ENCODE measurements around the gene CENPP.

Gene CENPP

DNA sequence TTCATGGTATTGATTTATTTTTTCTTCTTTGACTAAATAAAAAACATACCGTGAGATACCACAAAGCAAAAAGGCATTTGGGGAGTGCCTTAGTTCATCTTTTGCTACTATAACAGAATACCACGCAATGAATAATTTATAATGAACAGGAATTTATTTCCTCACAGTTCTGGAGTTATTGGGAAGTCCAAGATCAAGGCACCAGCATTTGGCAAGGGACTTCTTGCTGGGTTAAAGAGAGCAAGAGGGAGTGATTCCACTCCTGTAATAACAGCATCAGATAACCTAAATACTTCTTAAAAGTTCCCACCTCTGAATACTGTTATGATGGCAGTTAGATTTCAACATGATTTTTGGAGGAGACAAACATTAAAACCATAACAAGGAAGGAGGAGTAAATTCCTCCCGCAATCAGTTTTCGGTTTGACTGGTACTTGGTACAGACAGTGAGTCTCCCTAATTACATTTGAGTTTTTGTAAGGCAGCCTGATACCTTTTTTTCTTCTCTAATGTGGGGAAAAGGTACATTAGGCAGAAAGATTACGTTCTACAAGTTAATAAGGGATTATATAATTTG is 107.3 kb downstream of the CENPP start:
- no peaks in the 10 kb centered on the region for H3K9me3 ChIP-seq (ENCODE audit: low read length)
- H3K9ac ChIP-seq (ENCODE audit: low read length), result no peak overlapping the region

DNA sequence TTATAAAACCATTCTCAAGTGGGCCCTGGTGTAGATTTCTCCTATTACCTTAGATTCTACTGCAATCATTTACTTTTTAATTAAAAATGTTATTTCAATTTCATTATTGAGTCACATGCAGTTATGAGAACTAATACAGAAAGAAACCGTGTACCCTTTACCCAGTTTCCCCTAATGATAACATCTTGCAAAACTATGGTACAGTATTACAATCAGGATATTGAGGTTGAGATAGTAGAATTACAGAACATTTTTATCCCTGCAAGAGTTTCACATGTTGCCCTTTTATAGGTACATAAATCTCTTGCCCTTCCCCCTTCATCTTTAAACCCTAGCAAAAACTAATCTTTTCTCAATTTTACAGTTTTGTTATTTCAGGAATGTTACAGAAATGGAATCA is 109.5 kb downstream of the CENPP start:
- Histone ChIP-seq H3K36me3 (ENCODE audit: insufficient read depth, low read length) (no peaks in the 10 kb centered on the region), H3K27ac (ENCODE audit: low read depth, low read length) (no peak overlapping the region), H3K4me3 (ENCODE audit: low read depth in 1 of 2, low read length in 2 of 2) (no peak overlapping the region), H3K9ac (ENCODE audit: low read length) (no peak overlapping the region), H3K27me3 (ENCODE audit: control insufficient read depth in 1 of 2, insufficient read depth in 2 of 2, low read length in 2 of 2) (no peaks in the 10 kb centered on the region), H3K4me1 (ENCODE audit: insufficient read depth, low read length) (no peaks in the 10 kb centered on the region), H3K9me3 (ENCODE audit: low read length) (no peaks in the 10 kb centered on the region)

More for the DNA sequence above, 107.3 kb downstream of the CENPP start:
- no peaks in the 10 kb centered on the region for H3K36me3 ChIP-seq (ENCODE audit: insufficient read depth, low read length)
- H3K4me1 ChIP-seq (ENCODE audit: insufficient read depth, low read length), result no peaks in the 10 kb centered on the region
- no peaks in the 10 kb centered on the region for H3K27me3 ChIP-seq (ENCODE audit: control insufficient read depth in 1 of 2, insufficient read depth in 2 of 2, low read length in 2 of 2)
- no peak overlapping the region for H3K27ac ChIP-seq (ENCODE audit: low read depth, low read length)
- no peak overlapping the region for H3K4me3 ChIP-seq (ENCODE audit: low read depth in 1 of 2, low read length in 2 of 2)

DNA sequence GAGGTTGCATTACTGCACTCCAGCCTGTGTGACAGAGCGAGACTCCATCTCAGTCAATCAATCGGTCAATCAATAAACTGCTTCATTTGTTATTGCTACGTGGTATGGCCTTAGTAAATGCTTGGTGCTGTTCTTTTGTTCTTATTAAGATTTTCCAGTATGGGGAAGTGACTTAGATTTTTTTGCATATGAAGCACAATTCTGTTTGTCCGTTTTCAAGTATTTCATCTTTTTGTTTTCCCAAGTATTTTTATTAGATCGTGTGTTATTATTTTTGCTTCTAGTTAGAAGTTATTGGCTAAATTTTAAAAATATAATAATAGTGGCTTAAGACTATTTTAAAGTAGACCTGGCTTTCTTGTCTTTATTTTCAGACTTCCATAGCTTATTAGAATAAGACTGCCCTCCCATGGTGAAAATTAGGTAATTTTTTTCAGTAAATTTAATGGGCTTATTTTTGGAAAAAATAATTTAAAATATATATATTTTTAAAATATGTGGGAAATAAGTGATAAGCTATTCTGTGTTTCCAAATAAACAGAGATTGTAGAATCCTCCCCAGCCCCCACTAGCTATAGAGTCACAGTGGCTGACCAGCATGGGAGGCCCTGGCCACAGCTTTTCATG is 113.3 kb downstream of the CENPP start:
- H3K9me3 ChIP-seq (ENCODE audit: low read length), result no peaks in the 10 kb centered on the region
- H3K27me3 ChIP-seq (ENCODE audit: control insufficient read depth in 1 of 2, insufficient read depth in 2 of 2, low read length in 2 of 2), result no peaks in the 10 kb centered on the region
- no peaks in the 10 kb centered on the region for H3K4me1 ChIP-seq (ENCODE audit: insufficient read depth, low read length)
- no peak overlapping the region for H3K4me3 ChIP-seq (ENCODE audit: low read depth in 1 of 2, low read length in 2 of 2)
- no peak overlapping the region for H3K9ac ChIP-seq (ENCODE audit: low read length)
- H3K27ac ChIP-seq (ENCODE audit: low read depth, low read length), result no peak overlapping the region
- H3K36me3 ChIP-seq (ENCODE audit: insufficient read depth, low read length), result no peaks in the 10 kb centered on the region

DNA sequence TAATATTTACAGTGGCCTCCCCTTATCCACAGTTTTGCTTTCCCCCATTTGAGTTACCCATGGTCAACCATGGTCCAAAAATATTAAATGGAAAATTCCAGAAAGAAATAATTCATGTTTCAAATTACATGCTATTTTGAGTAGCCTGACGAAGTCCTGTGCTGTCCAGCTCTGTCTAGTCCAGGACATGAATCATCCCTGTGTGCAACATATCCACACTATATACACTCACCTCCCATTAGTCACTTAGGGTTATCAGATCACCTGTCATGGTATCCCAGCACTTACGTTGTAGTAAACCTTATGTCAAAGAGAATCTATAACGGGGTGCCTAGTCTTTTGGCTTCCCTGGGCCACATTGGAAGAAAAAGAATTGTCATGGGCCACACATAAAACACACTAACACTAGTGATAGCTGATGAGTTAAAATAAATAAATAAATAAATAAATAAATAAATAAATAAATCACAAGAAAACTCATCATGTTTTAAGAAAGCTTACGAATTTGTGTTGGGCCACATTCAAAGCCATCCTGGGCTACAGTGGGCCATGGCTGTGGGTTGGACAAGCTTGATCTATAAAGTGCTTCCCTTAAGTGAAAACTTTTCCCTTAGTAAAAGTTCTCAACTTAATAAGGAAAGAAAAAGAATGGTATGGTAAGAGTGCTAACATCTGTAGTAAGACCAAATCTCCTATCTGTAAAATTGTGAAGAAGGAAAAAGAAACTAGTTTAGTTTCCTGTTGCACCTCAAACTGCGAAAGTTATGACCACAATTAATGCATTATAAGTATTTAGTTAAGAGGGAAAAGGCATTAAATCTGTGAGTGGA is 114.4 kb downstream of the CENPP start:
- H3K27ac ChIP-seq (ENCODE audit: low read depth, low read length), result no peak overlapping the region
- no peaks in the 10 kb centered on the region for H3K4me1 ChIP-seq (ENCODE audit: insufficient read depth, low read length)
- no peak overlapping the region for H3K9ac ChIP-seq (ENCODE audit: low read length)
- no peaks in the 10 kb centered on the region for H3K36me3 ChIP-seq (ENCODE audit: insufficient read depth, low read length)
- H3K4me3 ChIP-seq (ENCODE audit: low read depth in 1 of 2, low read length in 2 of 2), result no peak overlapping the region
- no peaks in the 10 kb centered on the region for H3K9me3 ChIP-seq (ENCODE audit: low read length)
- no peaks in the 10 kb centered on the region for H3K27me3 ChIP-seq (ENCODE audit: control insufficient read depth in 1 of 2, insufficient read depth in 2 of 2, low read length in 2 of 2)

DNA sequence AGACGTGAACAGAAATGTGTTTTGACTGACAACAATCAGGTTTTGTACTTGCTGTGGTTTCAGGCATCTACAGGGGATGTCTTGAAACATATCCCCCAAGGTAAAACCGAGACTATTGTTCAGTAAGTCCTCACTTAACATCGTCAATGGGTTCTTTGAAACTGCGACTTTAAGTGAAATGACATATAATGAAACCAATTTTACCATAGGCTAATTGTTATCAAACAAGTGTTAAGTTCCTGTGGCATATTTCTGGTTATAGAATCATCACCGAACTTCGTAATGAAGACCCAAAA is 114.9 kb downstream of the CENPP start:
- Histone ChIP-seq H3K36me3 (ENCODE audit: insufficient read depth, low read length) (no peaks in the 10 kb centered on the region), H3K27ac (ENCODE audit: low read depth, low read length) (no peak overlapping the region), H3K4me3 (ENCODE audit: low read depth in 1 of 2, low read length in 2 of 2) (no peak overlapping the region), H3K4me1 (ENCODE audit: insufficient read depth, low read length) (no peaks in the 10 kb centered on the region), H3K27me3 (ENCODE audit: control insufficient read depth in 1 of 2, insufficient read depth in 2 of 2, low read length in 2 of 2) (no peaks in the 10 kb centered on the region), H3K9ac (ENCODE audit: low read length) (no peak overlapping the region), H3K9me3 (ENCODE audit: low read length) (no peaks in the 10 kb centered on the region)

DNA sequence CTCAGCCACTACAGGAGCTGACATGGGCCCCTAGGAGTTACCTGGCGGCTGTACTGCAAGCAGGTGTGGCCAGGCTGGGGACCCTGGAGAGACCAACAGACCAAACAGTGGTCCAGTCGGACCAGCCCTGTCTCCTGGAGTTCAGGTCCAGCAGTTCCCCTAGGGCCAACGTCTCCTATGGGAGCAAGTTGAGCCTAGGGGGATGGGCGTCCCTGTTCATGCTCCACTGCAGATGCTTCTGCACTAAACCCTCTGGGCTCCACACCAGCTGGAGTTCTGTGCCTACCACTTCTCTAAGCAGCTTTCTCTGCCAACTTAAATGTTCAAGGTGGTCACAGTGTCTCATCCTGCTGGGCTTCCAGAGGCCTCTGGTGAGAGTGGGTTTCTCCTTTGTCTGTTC is 119.1 kb downstream of the CENPP start:
- Histone ChIP-seq H3K4me1 (ENCODE audit: insufficient read depth, low read length) (no peaks in the 10 kb centered on the region), H3K36me3 (ENCODE audit: insufficient read depth, low read length) (no peaks in the 10 kb centered on the region), H3K9ac (ENCODE audit: low read length) (no peak overlapping the region), H3K9me3 (ENCODE audit: low read length) (no peaks in the 10 kb centered on the region), H3K27ac (ENCODE audit: low read depth, low read length) (no peak overlapping the region), H3K4me3 (ENCODE audit: low read depth in 1 of 2, low read length in 2 of 2) (no peak overlapping the region), H3K27me3 (ENCODE audit: control insufficient read depth in 1 of 2, insufficient read depth in 2 of 2, low read length in 2 of 2) (no peaks in the 10 kb centered on the region)

DNA sequence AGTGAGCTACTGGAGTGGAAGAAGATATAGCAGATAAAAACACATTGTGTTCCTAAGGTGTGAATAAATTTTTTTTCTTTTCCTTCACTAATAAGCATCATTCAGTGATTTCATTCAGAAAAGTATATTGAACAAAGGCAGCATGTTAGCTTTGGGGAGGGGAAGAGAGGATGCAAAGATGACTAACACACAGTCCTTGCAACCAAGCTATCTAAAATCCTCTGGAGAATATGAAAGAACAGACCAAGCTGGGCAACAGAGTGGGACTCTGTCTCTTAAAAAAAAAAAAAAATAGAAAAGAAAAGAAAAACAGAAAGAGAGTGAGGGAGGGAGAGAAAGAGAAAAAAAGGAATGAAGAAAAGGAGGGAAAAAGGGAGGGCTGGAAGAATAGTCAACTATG is 120.8 kb downstream of the CENPP start:
- H3K36me3 ChIP-seq (ENCODE audit: insufficient read depth, low read length), result no peaks in the 10 kb centered on the region
- H3K9ac ChIP-seq (ENCODE audit: low read length), result no peak overlapping the region
- H3K27me3 ChIP-seq (ENCODE audit: control insufficient read depth in 1 of 2, insufficient read depth in 2 of 2, low read length in 2 of 2), result no peaks in the 10 kb centered on the region
- no peaks in the 10 kb centered on the region for H3K4me1 ChIP-seq (ENCODE audit: insufficient read depth, low read length)
- no peak overlapping the region for H3K4me3 ChIP-seq (ENCODE audit: low read depth in 1 of 2, low read length in 2 of 2)
- H3K27ac ChIP-seq (ENCODE audit: low read depth, low read length), result no peak overlapping the region
- no peaks in the 10 kb centered on the region for H3K9me3 ChIP-seq (ENCODE audit: low read length)

DNA sequence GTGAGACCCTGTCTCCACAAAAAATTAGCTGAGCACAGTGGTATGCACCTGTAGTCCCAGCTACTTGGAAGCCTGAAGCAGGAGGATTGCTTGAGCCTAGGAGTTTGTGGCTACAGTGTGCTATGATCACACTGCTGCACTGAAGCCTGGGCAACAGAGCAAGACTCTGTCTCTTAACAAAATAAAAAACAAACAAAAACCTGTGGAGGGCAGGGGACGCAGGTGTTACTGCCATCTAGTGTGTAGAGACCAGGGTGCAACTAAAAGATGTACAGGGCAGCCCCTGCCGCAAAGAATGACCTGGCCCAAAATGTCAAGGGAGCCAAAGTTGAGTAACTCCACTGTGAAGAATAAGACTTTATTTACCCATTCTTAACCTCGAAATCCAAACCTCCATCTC is 129.5 kb downstream of the CENPP start:
- H3K27ac ChIP-seq (ENCODE audit: low read depth, low read length), result no peak overlapping the region
- no peaks in the 10 kb centered on the region for H3K27me3 ChIP-seq (ENCODE audit: control insufficient read depth in 1 of 2, insufficient read depth in 2 of 2, low read length in 2 of 2)
- no peaks in the 10 kb centered on the region for H3K9me3 ChIP-seq (ENCODE audit: low read length)

DNA sequence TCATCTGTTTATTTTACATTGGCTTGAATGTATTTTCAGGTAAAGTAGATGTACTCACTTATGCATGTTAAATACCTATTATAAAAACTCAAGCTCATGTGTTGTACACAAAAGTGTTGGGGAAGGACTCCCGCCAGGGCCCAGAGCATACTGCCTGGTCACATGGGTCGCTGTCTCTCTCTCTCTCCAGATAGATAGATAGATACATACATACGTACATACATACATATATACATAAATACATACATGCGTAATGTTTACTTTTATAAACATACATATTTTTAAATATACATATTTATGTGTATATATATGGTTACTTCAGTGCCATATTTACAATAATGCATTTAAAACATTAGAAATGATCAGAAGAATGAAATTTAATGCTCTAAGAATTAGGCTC is 131.8 kb downstream of the CENPP start:
- Histone ChIP-seq H3K27me3 (ENCODE audit: control insufficient read depth in 1 of 2, insufficient read depth in 2 of 2, low read length in 2 of 2) (no peaks in the 10 kb centered on the region), H3K36me3 (ENCODE audit: insufficient read depth, low read length) (no peaks in the 10 kb centered on the region), H3K27ac (ENCODE audit: low read depth, low read length) (no peak overlapping the region), H3K9me3 (ENCODE audit: low read length) (no peaks in the 10 kb centered on the region), H3K9ac (ENCODE audit: low read length) (no peak overlapping the region), H3K4me3 (ENCODE audit: low read depth in 1 of 2, low read length in 2 of 2) (no peak overlapping the region), H3K4me1 (ENCODE audit: insufficient read depth, low read length) (no peaks in the 10 kb centered on the region)

More for the DNA sequence above, 129.5 kb downstream of the CENPP start:
- Histone ChIP-seq H3K9ac (ENCODE audit: low read length) (no peak overlapping the region), H3K36me3 (ENCODE audit: insufficient read depth, low read length) (no peaks in the 10 kb centered on the region), H3K4me3 (ENCODE audit: low read depth in 1 of 2, low read length in 2 of 2) (no peak overlapping the region), H3K4me1 (ENCODE audit: insufficient read depth, low read length) (no peaks in the 10 kb centered on the region)

DNA sequence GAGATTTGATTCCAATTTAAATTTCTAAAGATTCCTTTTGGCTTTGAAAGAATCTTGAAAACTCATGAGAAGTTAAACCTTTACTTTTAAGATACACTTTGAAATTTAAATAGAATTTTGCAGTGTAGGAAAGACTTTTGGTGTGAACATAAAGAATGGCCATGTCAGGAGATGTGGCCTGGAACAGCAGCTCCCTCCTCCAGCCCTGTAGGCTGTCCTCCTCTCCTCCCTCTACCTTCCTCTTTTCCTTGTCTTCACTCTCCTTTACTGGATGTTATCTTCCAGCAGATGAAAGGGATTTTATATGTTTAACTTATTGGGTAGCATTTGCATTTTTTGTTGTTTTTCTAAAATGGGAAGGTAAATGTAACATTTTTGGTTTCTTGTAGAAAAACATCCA is 137.6 kb downstream of the CENPP start:
- Histone ChIP-seq H3K27ac (ENCODE audit: low read depth, low read length) (no peak overlapping the region), H3K9ac (ENCODE audit: low read length) (no peak overlapping the region), H3K4me3 (ENCODE audit: low read depth in 1 of 2, low read length in 2 of 2) (no peak overlapping the region), H3K36me3 (ENCODE audit: insufficient read depth, low read length) (no peaks in the 10 kb centered on the region), H3K9me3 (ENCODE audit: low read length) (no peaks in the 10 kb centered on the region), H3K4me1 (ENCODE audit: insufficient read depth, low read length) (peaks cover 23% of the 10 kb centered on the region), H3K27me3 (ENCODE audit: control insufficient read depth in 1 of 2, insufficient read depth in 2 of 2, low read length in 2 of 2) (no peaks in the 10 kb centered on the region)

DNA sequence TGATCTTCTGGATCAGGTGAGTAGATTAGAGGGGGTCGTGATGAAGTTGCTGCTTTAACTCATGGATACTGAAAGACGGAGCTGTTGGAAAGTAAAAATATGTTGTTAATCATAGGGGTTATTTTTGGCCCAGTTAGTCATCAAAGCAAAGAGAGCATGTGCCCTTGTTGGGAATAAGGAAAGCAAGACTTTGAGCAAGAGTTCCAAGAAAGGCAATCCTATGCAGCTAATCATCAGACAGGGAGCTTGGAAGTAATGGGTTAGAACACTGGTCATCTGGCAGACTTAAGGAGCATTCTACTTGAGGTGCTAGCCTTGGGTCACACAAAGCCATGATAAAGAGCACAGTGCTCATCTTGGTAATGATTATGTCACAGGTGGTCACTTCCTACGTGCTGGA is 138.2 kb downstream of the CENPP start:
- peaks cover 23% of the 10 kb centered on the region for H3K4me1 ChIP-seq (ENCODE audit: insufficient read depth, low read length)
- H3K9me3 ChIP-seq (ENCODE audit: low read length), result no peaks in the 10 kb centered on the region
- H3K36me3 ChIP-seq (ENCODE audit: insufficient read depth, low read length), result no peaks in the 10 kb centered on the region
- no peaks in the 10 kb centered on the region for H3K27me3 ChIP-seq (ENCODE audit: control insufficient read depth in 1 of 2, insufficient read depth in 2 of 2, low read length in 2 of 2)
- no peak overlapping the region for H3K4me3 ChIP-seq (ENCODE audit: low read depth in 1 of 2, low read length in 2 of 2)
- H3K27ac ChIP-seq (ENCODE audit: low read depth, low read length), result no peak overlapping the region
- no peak overlapping the region for H3K9ac ChIP-seq (ENCODE audit: low read length)

DNA sequence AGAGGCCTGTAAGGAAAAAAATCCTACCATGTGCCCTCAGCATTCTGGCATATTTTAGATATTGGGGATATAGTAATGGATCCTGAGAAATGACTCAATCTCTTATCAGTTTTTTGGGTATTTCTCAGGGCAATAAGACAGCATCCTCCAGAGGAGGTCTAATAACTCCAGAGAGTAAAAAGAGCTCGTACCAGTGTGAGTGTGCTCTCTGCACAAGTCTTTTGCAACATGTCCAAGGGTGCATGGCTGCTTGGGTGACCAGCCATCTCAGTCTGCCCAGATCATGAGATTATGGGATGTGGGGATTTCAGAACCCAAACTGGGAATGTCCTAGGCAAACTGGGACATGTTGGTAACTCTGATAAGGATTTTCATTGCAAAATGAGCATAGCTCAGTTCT is 141.3 kb downstream of the CENPP start:
- peaks cover 23% of the 10 kb centered on the region for H3K4me1 ChIP-seq (ENCODE audit: insufficient read depth, low read length)
- H3K36me3 ChIP-seq (ENCODE audit: insufficient read depth, low read length), result peaks cover 6% of the 10 kb centered on the region
- no peaks in the 10 kb centered on the region for H3K27me3 ChIP-seq (ENCODE audit: control insufficient read depth in 1 of 2, insufficient read depth in 2 of 2, low read length in 2 of 2)
- H3K27ac ChIP-seq (ENCODE audit: low read depth, low read length), result no peak overlapping the region
- H3K9ac ChIP-seq (ENCODE audit: low read length), result no peak overlapping the region
- no peak overlapping the region for H3K4me3 ChIP-seq (ENCODE audit: low read depth in 1 of 2, low read length in 2 of 2)
- H3K9me3 ChIP-seq (ENCODE audit: low read length), result no peaks in the 10 kb centered on the region

Data from muscle layer of colon (tissue), 2 donors.